KOPT-K1 (cell line): ENCODE results near the gene RPS6KA4.

Experiments
- H3K27ac ChIP-seq: fragments of 200-600 bp; sonication (generic); 2 replicates; pipeline ENCODE4 v1.5.1; 2016; ENCODE audit warnings: antibody characterized with exemption, mild to moderate bottlenecking, low read depth, low read length; ENCODE audit not compliant: poor library complexity, severe bottlenecking
- H3K36me3 ChIP-seq: fragments of 200-600 bp; sonication (generic); 2 replicates; pipeline ENCODE4 v1.5.1; 2017; ENCODE audit warnings: antibody characterized with exemption, mild to moderate bottlenecking, low read length, moderate library complexity; ENCODE audit not compliant: insufficient read depth
- H3K9me3 ChIP-seq: fragments of 200-600 bp; sonication (generic); 2 replicates; pipeline ENCODE4 v1.5.1; 2017; ENCODE audit warnings: antibody characterized with exemption, low read length, mild to moderate bottlenecking; ENCODE audit not compliant: insufficient read depth, poor library complexity, severe bottlenecking

The RPS6KA4 gene

GRCh38 chr11:64352099-64352994 is 6.6 kb upstream of the RPS6KA4 start:
- H3K9me3 ChIP-seq: no peaks in the 10 kb centered on the region
- no peak overlapping the region for H3K27ac ChIP-seq

GRCh38 chr11:64352995-64353714 is 5.8 kb upstream of the RPS6KA4 start:
- H3K27ac ChIP-seq: no peak overlapping the region
- H3K9me3 ChIP-seq: no peaks in the 10 kb centered on the region
- peaks cover 17% of the 10 kb centered on the region; the same call in 1 of the 2 replicates for H3K36me3 ChIP-seq

More at GRCh38 chr11:64352099-64352994, 6.6 kb upstream of the RPS6KA4 start:
- H3K36me3 ChIP-seq: peaks cover 17% of the 10 kb centered on the region; the same call in 1 of the 2 replicates

GRCh38 chr11:64353715-64354506 is 5.1 kb upstream of the RPS6KA4 start:
- H3K9me3 ChIP-seq: no peaks in the 10 kb centered on the region
- H3K27ac ChIP-seq: no peak overlapping the region
- peaks cover 17% of the 10 kb centered on the region; the same call in 1 of the 2 replicates for H3K36me3 ChIP-seq

GRCh38 chr11:64355078-64355940 is 3.7 kb upstream of the RPS6KA4 start:
- no peak overlapping the region for H3K27ac ChIP-seq
- no peaks in the 10 kb centered on the region for H3K9me3 ChIP-seq
- peaks cover 20% of the 10 kb centered on the region; the same call in 1 of the 2 replicates for H3K36me3 ChIP-seq

- no peaks in the 10 kb centered on the region for H3K9me3 ChIP-seq
- H3K36me3 ChIP-seq: peaks cover 35% of the 10 kb centered on the region
- H3K27ac ChIP-seq: no peak overlapping the region
These were observed 2.2 kb upstream of the RPS6KA4 start for GRCh38 chr11:64356498-64357411.

GRCh38 chr11:64357446-64357845 is 1.5 kb upstream of the RPS6KA4 start:
- H3K36me3 ChIP-seq: peaks cover 42% of the 10 kb centered on the region
- no peak overlapping the region for H3K27ac ChIP-seq
- no peaks in the 10 kb centered on the region for H3K9me3 ChIP-seq

- Histone ChIP-seq H3K9me3 (no peaks in the 10 kb centered on the region), H3K27ac (peak overlapping the region; percentile 73), H3K36me3 (peaks cover 48% of the 10 kb centered on the region)
These were observed 942 bp upstream of the RPS6KA4 start for GRCh38 chr11:64357904-64358535.

- no peaks in the 10 kb centered on the region for H3K9me3 ChIP-seq
- H3K36me3 ChIP-seq: peaks cover 49% of the 10 kb centered on the region
- peak overlapping the region; percentile 73 for H3K27ac ChIP-seq
These were observed 441 bp upstream of the RPS6KA4 start for GRCh38 chr11:64358536-64358906.

GRCh38 chr11:64359712-64360445 is 917 bp downstream of the RPS6KA4 start:
- Histone ChIP-seq H3K27ac (peak overlapping the region; percentile 73), H3K36me3 (peaks cover 50% of the 10 kb centered on the region), H3K9me3 (no peaks in the 10 kb centered on the region)

- no peaks in the 10 kb centered on the region for H3K9me3 ChIP-seq
- H3K36me3 ChIP-seq: peaks cover 52% of the 10 kb centered on the region
- H3K27ac ChIP-seq: no peak overlapping the region
These were observed 1.5 kb downstream of the RPS6KA4 start for GRCh38 chr11:64360448-64360921.

- peaks cover 61% of the 10 kb centered on the region for H3K36me3 ChIP-seq
- no peak overlapping the region for H3K27ac ChIP-seq
These were observed 2.7 kb downstream of the RPS6KA4 start for GRCh38 chr11:64361659-64362058.

GRCh38 chr11:64362339-64362738 is 3.4 kb downstream of the RPS6KA4 start:
- H3K9me3 ChIP-seq: no peaks in the 10 kb centered on the region
- H3K27ac ChIP-seq: no peak overlapping the region
- peaks cover 67% of the 10 kb centered on the region for H3K36me3 ChIP-seq

More at GRCh38 chr11:64361659-64362058, 2.7 kb downstream of the RPS6KA4 start:
- no peaks in the 10 kb centered on the region for H3K9me3 ChIP-seq
